ENCODE results near the gene TGFBRAP1. TPM values are rescaled to one million over a fixed set of nuclear protein-coding genes. Genes with fewer than 3 reads are reported as not detected.

Gene TGFBRAP1
- polyA plus RNA-seq (2012; ENCODE audit: missing spikeins): 12.2 TPM

GRCh38 chr2:105329561-105330495, at the start of gene TGFBRAP1:
Gene TGFBRAP1 (minus strand): TSS chr2:105329735. CDS start chr2:105308301, 21,434 bp downstream.
- FAIRE-seq (no peak), DNase-seq (ENCODE audit: insufficient read length) (peak; percentile 50)
- peak; percentile 70; the same call in 1 of the 2 replicates for TF ChIP-seq POLR2A (IDR thresholded peaks at IDR 0.05; ENCODE audit: low read depth, low read length)
- no peak for TF ChIP-seq TAF1 (IDR thresholded peaks at IDR 0.05; ENCODE audit: borderline replicate concordance, low read depth, low read length)
- no peak; the same call in 1 of the 2 replicates for TF ChIP-seq POLR2AphosphoS5 (IDR thresholded peaks at IDR 0.05; ENCODE audit: low read depth, low read length)

DNA sequence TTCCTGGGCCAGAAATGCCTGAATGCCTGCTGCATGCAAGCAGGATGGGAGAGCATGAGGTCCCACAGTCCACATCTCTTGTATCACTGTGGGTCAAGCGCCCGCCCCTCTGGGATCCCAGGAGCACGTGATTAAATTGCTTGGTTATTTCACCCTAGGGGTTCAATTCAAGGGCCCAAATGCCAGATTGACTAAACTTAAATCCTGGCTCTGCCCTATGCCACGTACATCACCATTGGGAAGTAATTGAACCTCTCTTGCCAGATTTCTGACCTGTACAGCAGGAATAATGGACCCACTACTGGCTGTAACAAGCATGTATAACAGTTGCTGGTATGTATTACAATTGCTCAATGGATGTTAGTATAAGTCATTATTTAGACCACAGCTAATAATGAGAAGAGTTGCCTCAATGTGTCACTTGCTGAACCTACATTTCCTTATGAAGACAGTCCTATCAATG, 49.4 kb upstream of the TGFBRAP1 start:
- TF ChIP-seq POLR2A (IDR thresholded peaks at IDR 0.05; ENCODE audit: low read depth, low read length): no peak
- TF ChIP-seq POLR2AphosphoS5 (IDR thresholded peaks at IDR 0.05; ENCODE audit: low read depth, low read length): no peak
- TF ChIP-seq TAF1 (IDR thresholded peaks at IDR 0.05; ENCODE audit: borderline replicate concordance, low read depth, low read length): no peak
- DNase-seq (ENCODE audit: insufficient read length): no peak
- no peak for FAIRE-seq

- FAIRE-seq (no peak), DNase-seq (ENCODE audit: insufficient read length) (no peak)
- TF ChIP-seq POLR2AphosphoS5 (IDR thresholded peaks at IDR 0.05; ENCODE audit: low read depth, low read length) (no peak), TAF1 (IDR thresholded peaks at IDR 0.05; ENCODE audit: borderline replicate concordance, low read depth, low read length) (no peak), POLR2A (IDR thresholded peaks at IDR 0.05; ENCODE audit: low read depth, low read length) (no peak)
Measured at GRCh38 chr2:105378276-105378840, 48.8 kb upstream of the TGFBRAP1 start.

DNA sequence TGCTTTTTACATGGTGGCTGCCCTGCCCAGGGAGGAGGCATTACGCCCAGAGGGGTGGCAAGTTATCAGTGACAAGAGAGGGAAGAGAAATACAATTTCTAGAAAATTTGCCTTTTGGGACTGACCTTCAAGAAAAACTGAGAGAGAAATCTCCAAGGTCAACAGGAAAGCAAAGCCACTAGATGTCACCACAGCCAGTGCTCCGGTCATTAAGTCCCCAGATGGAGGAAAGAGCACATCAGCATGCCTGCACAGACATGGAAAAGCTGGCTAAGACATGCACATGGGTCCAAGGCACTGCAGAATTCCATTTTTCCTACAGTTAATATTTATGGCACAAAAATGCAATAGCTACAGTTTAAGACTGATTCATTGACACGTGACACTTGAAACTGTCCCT, 48.3 kb upstream of the TGFBRAP1 start:
- TF ChIP-seq POLR2AphosphoS5 (IDR thresholded peaks at IDR 0.05; ENCODE audit: low read depth, low read length): no peak
- no peak for TF ChIP-seq TAF1 (IDR thresholded peaks at IDR 0.05; ENCODE audit: borderline replicate concordance, low read depth, low read length)
- no peak for TF ChIP-seq POLR2A (IDR thresholded peaks at IDR 0.05; ENCODE audit: low read depth, low read length)
- no peak for FAIRE-seq
- no peak for DNase-seq (ENCODE audit: insufficient read length)

- FAIRE-seq (no peak), DNase-seq (ENCODE audit: insufficient read length) (no peak)
- TF ChIP-seq POLR2AphosphoS5 (IDR thresholded peaks at IDR 0.05; ENCODE audit: low read depth, low read length) (no peak), TAF1 (IDR thresholded peaks at IDR 0.05; ENCODE audit: borderline replicate concordance, low read depth, low read length) (no peak), POLR2A (IDR thresholded peaks at IDR 0.05; ENCODE audit: low read depth, low read length) (no peak)
Measured at GRCh38 chr2:105376789-105377240, 47.3 kb upstream of the TGFBRAP1 start.

DNA sequence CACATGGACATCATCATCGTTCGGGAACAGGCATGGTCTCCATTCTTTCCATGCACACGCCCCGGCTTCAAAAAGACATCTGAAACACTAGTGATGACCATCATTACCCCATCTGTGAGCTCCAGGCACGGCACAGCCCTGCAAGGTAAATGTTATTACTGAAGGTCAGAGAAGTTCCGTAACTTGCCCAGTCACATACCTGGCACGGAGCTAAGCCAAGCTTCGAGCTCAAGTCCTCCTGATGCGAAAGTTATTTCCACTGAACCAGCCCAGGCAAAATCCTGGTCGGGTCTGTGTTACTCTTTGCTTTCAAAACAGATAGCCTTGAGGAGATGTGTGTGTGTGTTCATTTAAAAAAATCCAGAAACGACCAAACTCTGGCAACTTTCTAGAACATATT, 46.5 kb upstream of the TGFBRAP1 start:
- DNase-seq (ENCODE audit: insufficient read length): no peak
- TF ChIP-seq POLR2A (IDR thresholded peaks at IDR 0.05; ENCODE audit: low read depth, low read length) (no peak), POLR2AphosphoS5 (IDR thresholded peaks at IDR 0.05; ENCODE audit: low read depth, low read length) (no peak), TAF1 (IDR thresholded peaks at IDR 0.05; ENCODE audit: borderline replicate concordance, low read depth, low read length) (no peak)
- no peak for FAIRE-seq

- FAIRE-seq (peak; percentile 54), DNase-seq (ENCODE audit: insufficient read length) (no peak)
- no peak for TF ChIP-seq POLR2A (IDR thresholded peaks at IDR 0.05; ENCODE audit: low read depth, low read length)
- no peak for TF ChIP-seq TAF1 (IDR thresholded peaks at IDR 0.05; ENCODE audit: borderline replicate concordance, low read depth, low read length)
- no peak for TF ChIP-seq POLR2AphosphoS5 (IDR thresholded peaks at IDR 0.05; ENCODE audit: low read depth, low read length)
Measured at GRCh38 chr2:105375001-105375561, 45.5 kb upstream of the TGFBRAP1 start.

DNA sequence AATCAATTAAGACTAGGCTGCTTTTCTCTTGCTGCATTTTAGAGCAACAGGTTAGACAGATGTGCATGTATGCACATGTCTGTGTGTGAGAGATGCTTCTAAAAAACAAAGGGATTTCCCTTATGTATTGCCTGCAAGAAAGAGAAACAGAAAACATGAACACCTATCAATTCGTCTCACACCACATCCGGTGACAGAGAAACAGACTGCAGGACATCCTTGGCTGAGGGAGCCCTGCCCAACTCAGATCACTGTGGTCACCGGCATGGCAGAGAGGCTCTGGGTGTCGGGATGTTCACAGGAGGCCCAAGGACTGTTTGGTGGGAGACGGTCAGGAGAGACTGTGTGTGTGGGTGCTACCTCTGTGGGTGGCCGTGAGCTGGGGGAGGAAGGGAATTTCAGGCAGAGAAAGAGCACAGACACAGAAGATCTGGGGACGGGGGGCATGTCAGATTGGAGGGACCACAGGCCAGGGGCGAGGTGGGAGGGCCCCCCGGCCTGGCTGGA, 44.4 kb upstream of the TGFBRAP1 start:
- DNase-seq (ENCODE audit: insufficient read length): peak; percentile 61
- peak; percentile 91 for FAIRE-seq
- TF ChIP-seq TAF1 (IDR thresholded peaks at IDR 0.05; ENCODE audit: borderline replicate concordance, low read depth, low read length) (peak; percentile 55; the same call in 1 of the 2 replicates), POLR2AphosphoS5 (IDR thresholded peaks at IDR 0.05; ENCODE audit: low read depth, low read length) (peak; percentile 74), POLR2A (IDR thresholded peaks at IDR 0.05; ENCODE audit: low read depth, low read length) (peak; percentile 79)

- no peak for TF ChIP-seq POLR2A (IDR thresholded peaks at IDR 0.05; ENCODE audit: low read depth, low read length)
- TF ChIP-seq POLR2AphosphoS5 (IDR thresholded peaks at IDR 0.05; ENCODE audit: low read depth, low read length): no peak
- TF ChIP-seq TAF1 (IDR thresholded peaks at IDR 0.05; ENCODE audit: borderline replicate concordance, low read depth, low read length): no peak
- DNase-seq (ENCODE audit: insufficient read length) (no peak), FAIRE-seq (no peak)
Measured at GRCh38 chr2:105373344-105373781, 43.8 kb upstream of the TGFBRAP1 start.

DNA sequence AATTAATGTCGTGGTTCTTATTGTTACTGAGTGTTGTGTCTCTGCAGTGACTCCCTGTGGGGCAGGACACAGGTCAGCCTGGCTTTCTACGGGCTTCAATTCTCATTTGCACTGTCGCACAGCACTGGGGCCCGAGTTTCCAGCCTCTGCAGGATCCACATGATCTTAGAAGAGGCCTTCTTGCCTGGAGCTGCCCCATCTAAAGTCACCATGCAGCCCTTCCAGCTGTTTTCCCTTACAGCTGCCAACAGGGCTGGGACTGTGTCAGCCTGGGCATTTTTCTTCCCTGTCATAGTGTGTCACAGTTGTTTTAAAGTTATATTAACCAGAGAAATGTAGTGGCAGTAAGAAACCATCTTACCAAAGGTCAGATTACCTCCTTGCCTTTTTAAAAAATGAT, 42.3 kb upstream of the TGFBRAP1 start:
- FAIRE-seq: no peak

DNA sequence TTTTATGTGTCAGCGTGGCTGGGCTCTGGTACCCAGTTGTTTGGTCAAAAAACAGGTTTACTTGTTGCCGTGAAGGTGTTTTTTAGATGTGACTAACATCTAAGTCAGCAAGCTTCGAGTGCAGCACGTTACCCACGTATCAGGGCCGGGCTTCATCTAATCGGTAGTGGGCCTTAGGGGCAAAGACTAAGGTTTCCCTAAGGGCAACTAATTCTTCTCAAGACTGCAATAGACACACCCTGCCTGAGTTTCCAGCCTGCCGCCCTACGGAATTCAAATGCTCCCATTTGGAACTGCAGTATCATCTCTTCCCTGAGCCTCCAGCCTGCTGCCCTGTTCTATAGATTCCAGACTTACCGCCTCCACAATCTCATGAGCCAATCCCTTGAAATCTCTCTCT, 41.6 kb upstream of the TGFBRAP1 start:
- DNase-seq (ENCODE audit: insufficient read length): no peak
- FAIRE-seq: no peak
- TF ChIP-seq TAF1 (IDR thresholded peaks at IDR 0.05; ENCODE audit: borderline replicate concordance, low read depth, low read length) (no peak), POLR2A (IDR thresholded peaks at IDR 0.05; ENCODE audit: low read depth, low read length) (no peak), POLR2AphosphoS5 (IDR thresholded peaks at IDR 0.05; ENCODE audit: low read depth, low read length) (no peak)

More for the DNA sequence above, 42.3 kb upstream of the TGFBRAP1 start:
- no peak for TF ChIP-seq POLR2AphosphoS5 (IDR thresholded peaks at IDR 0.05; ENCODE audit: low read depth, low read length)
- no peak for TF ChIP-seq TAF1 (IDR thresholded peaks at IDR 0.05; ENCODE audit: borderline replicate concordance, low read depth, low read length)
- no peak for TF ChIP-seq POLR2A (IDR thresholded peaks at IDR 0.05; ENCODE audit: low read depth, low read length)
- DNase-seq (ENCODE audit: insufficient read length): no peak

All from GM12892 (cell line).